ENCODE measurements around the gene PSMA6. TPM values are rescaled to one million over a fixed set of nuclear protein-coding genes. Genes with fewer than 3 reads are reported as not detected.
"Not testable (repeated sequence)": the region's sequence is repeated elsewhere in the genome, so short reads cannot be mapped to it uniquely, and the experiment has no call there.

Gene PSMA6
- total RNA-seq, 3 donors from 2014 or later = 562 to 636 (median 595) TPM

GRCh38 chr14:35292770-35293561, 784 bp downstream of the PSMA6 start:
- peak overlapping the region; percentile 98 for H3K4me3 Mint-ChIP-seq
- ATAC-seq (peak; percentile 5 to 12), DNase-seq (no peak)
- H3K27me3 Mint-ChIP-seq (ENCODE audit: low read depth) = no peaks in the 10 kb centered on the region
- peaks cover 16% of the 10 kb centered on the region for H3K36me3 Mint-ChIP-seq (ENCODE audit: insufficient read depth)
- H3K9me3 Mint-ChIP-seq = no peaks in the 10 kb centered on the region
- H3K4me1 Mint-ChIP-seq (ENCODE audit: low read depth) = peaks cover 54% of the 10 kb centered on the region

- no peak for ATAC-seq
These were observed 3.6 kb downstream of the PSMA6 start for GRCh38 chr14:35295845-35296161.

GRCh38 chr14:35296545-35296944, 4.4 kb downstream of the PSMA6 start:
- no peak for DNase-seq
- peaks cover 19% of the 10 kb centered on the region for H3K36me3 Mint-ChIP-seq (ENCODE audit: insufficient read depth)

More at GRCh38 chr14:35295845-35296161, 3.6 kb downstream of the PSMA6 start:
- H3K4me1 Mint-ChIP-seq (ENCODE audit: low read depth) = peaks cover 57% of the 10 kb centered on the region
- H3K4me3 Mint-ChIP-seq = peak overlapping the region; percentile 49
- no peaks in the 10 kb centered on the region for H3K9me3 Mint-ChIP-seq
- H3K27me3 Mint-ChIP-seq (ENCODE audit: low read depth) = no peaks in the 10 kb centered on the region
- DNase-seq = no peak
- peaks cover 18% of the 10 kb centered on the region for H3K36me3 Mint-ChIP-seq (ENCODE audit: insufficient read depth)

GRCh38 chr14:35297706-35298105, 5.5 kb downstream of the PSMA6 start:
- Mint-ChIP-seq H3K9me3 (no peaks in the 10 kb centered on the region), H3K27me3 (ENCODE audit: low read depth) (no peaks in the 10 kb centered on the region), H3K4me1 (ENCODE audit: low read depth) (peaks cover 74% of the 10 kb centered on the region), H3K36me3 (ENCODE audit: insufficient read depth) (peaks cover 23% of the 10 kb centered on the region), H3K4me3 (no peak overlapping the region)
- ATAC-seq = no peak
- DNase-seq = no peak

More at GRCh38 chr14:35296545-35296944, 4.4 kb downstream of the PSMA6 start:
- Mint-ChIP-seq H3K27me3 (ENCODE audit: low read depth) (no peaks in the 10 kb centered on the region), H3K9me3 (no peaks in the 10 kb centered on the region), H3K4me1 (ENCODE audit: low read depth) (peaks cover 64% of the 10 kb centered on the region), H3K4me3 (peak overlapping the region; percentile 49)
- no peak for ATAC-seq

- Mint-ChIP-seq H3K9me3 (no peaks in the 10 kb centered on the region), H3K4me3 (no peak overlapping the region), H3K36me3 (ENCODE audit: insufficient read depth) (peaks cover 24% of the 10 kb centered on the region), H3K27me3 (ENCODE audit: low read depth) (no peaks in the 10 kb centered on the region), H3K4me1 (ENCODE audit: low read depth) (peaks cover 77% of the 10 kb centered on the region)
- ATAC-seq = no peak
- DNase-seq = no peak
These were observed 6.2 kb downstream of the PSMA6 start for GRCh38 chr14:35298351-35298750.

GRCh38 chr14:35299708-35300107, 7.5 kb downstream of the PSMA6 start:
- peak overlapping the region; percentile 52 for H3K4me3 Mint-ChIP-seq
- no peaks in the 10 kb centered on the region for H3K27me3 Mint-ChIP-seq (ENCODE audit: low read depth)
- H3K36me3 Mint-ChIP-seq (ENCODE audit: insufficient read depth) = peaks cover 26% of the 10 kb centered on the region
- no peaks in the 10 kb centered on the region for H3K9me3 Mint-ChIP-seq
- H3K4me1 Mint-ChIP-seq (ENCODE audit: low read depth) = peaks cover 75% of the 10 kb centered on the region
- ATAC-seq (peak; percentile 24 to 32), DNase-seq (no peak)

GRCh38 chr14:35300228-35300627, 8.0 kb downstream of the PSMA6 start:
- ATAC-seq = no peak
- H3K27me3 Mint-ChIP-seq (ENCODE audit: low read depth) = no peaks in the 10 kb centered on the region
- H3K36me3 Mint-ChIP-seq (ENCODE audit: insufficient read depth) = peaks cover 26% of the 10 kb centered on the region
- H3K4me3 Mint-ChIP-seq = peak overlapping the region; percentile 52
- H3K4me1 Mint-ChIP-seq (ENCODE audit: low read depth) = peaks cover 71% of the 10 kb centered on the region
- no peak for DNase-seq
- H3K9me3 Mint-ChIP-seq = no peaks in the 10 kb centered on the region

GRCh38 chr14:35301334-35301733, 9.2 kb downstream of the PSMA6 start:
- H3K36me3 Mint-ChIP-seq (ENCODE audit: insufficient read depth) = peaks cover 21% of the 10 kb centered on the region
- H3K27me3 Mint-ChIP-seq (ENCODE audit: low read depth); DNase-seq; H3K9me3 Mint-ChIP-seq: not testable (repeated sequence)
- H3K4me1 Mint-ChIP-seq (ENCODE audit: low read depth) = peaks cover 64% of the 10 kb centered on the region
- H3K4me3 Mint-ChIP-seq = peak overlapping the region; percentile 3
- peak; percentile 25 to 26 for ATAC-seq

- DNase-seq (no peak), ATAC-seq (peak; percentile 64 to 70)
- Mint-ChIP-seq H3K4me1 (ENCODE audit: low read depth) (peaks cover 59% of the 10 kb centered on the region), H3K9me3 (no peaks in the 10 kb centered on the region), H3K4me3 (peak overlapping the region; percentile 30), H3K27me3 (ENCODE audit: low read depth) (no peaks in the 10 kb centered on the region), H3K36me3 (ENCODE audit: insufficient read depth) (peaks cover 19% of the 10 kb centered on the region)
These were observed 9.8 kb downstream of the PSMA6 start for GRCh38 chr14:35301735-35302528.

- Mint-ChIP-seq H3K4me1 (ENCODE audit: low read depth) (peaks cover 51% of the 10 kb centered on the region), H3K4me3 (peak overlapping the region; percentile 51), H3K27me3 (ENCODE audit: low read depth) (no peaks in the 10 kb centered on the region), H3K9me3 (no peaks in the 10 kb centered on the region), H3K36me3 (ENCODE audit: insufficient read depth) (peaks cover 15% of the 10 kb centered on the region)
- no peak for DNase-seq
- no peak for ATAC-seq
These were observed 11.2 kb downstream of the PSMA6 start for GRCh38 chr14:35303149-35303935.

GRCh38 chr14:35304812-35305462, 12.8 kb downstream of the PSMA6 start:
- H3K4me1 Mint-ChIP-seq (ENCODE audit: low read depth) = peaks cover 41% of the 10 kb centered on the region
- ATAC-seq (peak; percentile 46 to 66), DNase-seq (no peak)
- no peak overlapping the region for H3K4me3 Mint-ChIP-seq
- no peaks in the 10 kb centered on the region for H3K27me3 Mint-ChIP-seq (ENCODE audit: low read depth)
- peaks cover 19% of the 10 kb centered on the region for H3K36me3 Mint-ChIP-seq (ENCODE audit: insufficient read depth)
- no peaks in the 10 kb centered on the region for H3K9me3 Mint-ChIP-seq

GRCh38 chr14:35305633-35306032, 13.5 kb downstream of the PSMA6 start:
- DNase-seq = no peak
- no peak for ATAC-seq
- Mint-ChIP-seq H3K9me3 (no peaks in the 10 kb centered on the region), H3K4me3 (no peak overlapping the region), H3K36me3 (ENCODE audit: insufficient read depth) (peaks cover 23% of the 10 kb centered on the region), H3K27me3 (ENCODE audit: low read depth) (no peaks in the 10 kb centered on the region), H3K4me1 (ENCODE audit: low read depth) (peaks cover 34% of the 10 kb centered on the region)

- H3K4me3 Mint-ChIP-seq = no peak overlapping the region
- H3K36me3 Mint-ChIP-seq (ENCODE audit: insufficient read depth) = peaks cover 24% of the 10 kb centered on the region
- no peaks in the 10 kb centered on the region for H3K27me3 Mint-ChIP-seq (ENCODE audit: low read depth)
- no peaks in the 10 kb centered on the region for H3K9me3 Mint-ChIP-seq
- ATAC-seq (no peak), DNase-seq (no peak)
- peaks cover 30% of the 10 kb centered on the region for H3K4me1 Mint-ChIP-seq (ENCODE audit: low read depth)
These were observed 13.9 kb downstream of the PSMA6 start for GRCh38 chr14:35306114-35306513.

- H3K27me3 Mint-ChIP-seq (ENCODE audit: low read depth) = no peaks in the 10 kb centered on the region
- ATAC-seq (no peak), DNase-seq (no peak)
- peaks cover 33% of the 10 kb centered on the region for H3K36me3 Mint-ChIP-seq (ENCODE audit: insufficient read depth)
- no peaks in the 10 kb centered on the region for H3K9me3 Mint-ChIP-seq
- H3K4me3 Mint-ChIP-seq = no peak overlapping the region
- H3K4me1 Mint-ChIP-seq (ENCODE audit: low read depth) = peaks cover 15% of the 10 kb centered on the region
These were observed 25.6 kb downstream of the PSMA6 start for GRCh38 chr14:35317820-35318219.

Measured in activated T-cell treated with anti-CD3 and anti-CD28 coated beads, Interleukin-2, amount 50 U/mL, for 4 hours (primary cell).